Upper lobe of right lung (tissue), 1 donor: ENCODE results near the gene EGFL6. TPM values are rescaled to one million over a fixed set of nuclear protein-coding genes. Genes with fewer than 3 reads are reported as not detected.
"Not testable (repeated sequence)": the region's sequence is repeated elsewhere in the genome, so short reads cannot be mapped to it uniquely, and the experiment has no call there.

Experiments
- ATAC-seq: fragments of 200-7000 bp; cut with Tn5 transposase; one replicate; pipeline ENCODE4 v1.9.1; 2020; ENCODE audit warnings: mild to moderate bottlenecking, moderate library complexity
- DNase-seq: peaks from one replicate; pipeline ENCODE4 v3.0.0-alpha.2; 2020
- H3K27ac ChIP-seq: fragments of 200-600 bp; one replicate; pipeline ENCODE4 v1.8.0; 2022
- H3K27me3 ChIP-seq: fragments of 200-600 bp; one replicate; pipeline ENCODE4 v1.8.0; 2022; ENCODE audit warnings: mild to moderate bottlenecking
- H3K36me3 ChIP-seq: fragments of 200-600 bp; one replicate; pipeline ENCODE4 v1.8.0; 2022
- H3K4me1 ChIP-seq: fragments of 200-600 bp; one replicate; pipeline ENCODE4 v1.8.0; 2022
- H3K4me3 ChIP-seq: fragments of 200-600 bp; one replicate; pipeline ENCODE4 v1.8.0; 2022; ENCODE audit warnings: mild to moderate bottlenecking
- H3K9me3 ChIP-seq: fragments of 200-600 bp; one replicate; pipeline ENCODE4 v1.8.0; 2022
- intact Hi-C: fragments of 100-400 bp; cut with DNase I; formaldehyde crosslinking; loops from one replicate; pipeline ENCODE4 v1.11.0; 2022
- microRNA-seq: library from miRNA; unstranded; fragments of <30 nt; microRNA quantifications from one replicate; pipeline ENCODE4 v1.2.0, GENCODE V29; 2020; ENCODE audit warnings: borderline microRNAs expressed
- total RNA-seq: library from RNA; stranded (reverse); fragmentation: NEBNext Ultra II Directional; extraction: Animal tissue kit (Norgen Biotek cat#: 25700); gene quantifications from one replicate; pipeline ENCODE4 v1.2.1, GENCODE V29; 2021
- TF ChIP-seq, protein P1 (sequence below): fragments of 200-600 bp; IDR thresholded peaks from one replicate; pipeline ENCODE4 v1.8.0; 2022; ENCODE audit warnings: antibody characterized with exemption
- donor health status: DM: no; HTN: yes; CAD: no; lungs with severe emphysema.

The EGFL6 gene
- total RNA-seq, 1 donor from 2014 or later, result 10.1 TPM

DNA sequence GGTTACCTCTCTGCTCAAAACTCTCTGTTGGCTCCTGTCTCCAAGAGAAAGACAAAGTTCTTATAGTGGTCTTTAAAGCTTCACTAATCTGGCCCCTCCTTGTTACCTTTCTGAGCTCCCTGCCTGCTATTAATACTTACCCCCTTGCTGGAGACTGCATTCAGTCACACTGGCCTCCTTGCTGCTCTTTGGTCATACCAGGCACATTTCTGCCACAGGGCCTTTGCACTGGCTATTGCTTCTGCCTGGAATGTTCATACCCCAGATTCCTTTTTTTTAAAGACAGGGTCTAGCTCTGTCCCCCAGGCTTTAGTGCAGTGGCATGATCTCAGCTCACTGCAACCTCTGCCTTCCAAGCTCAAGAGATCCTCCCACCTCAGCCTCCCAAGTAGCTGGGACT, 103.6 kb downstream of the EGFL6 start:
- Histone ChIP-seq H3K4me3 (no peak overlapping the region), H3K27ac (no peak overlapping the region), H3K4me1 (peaks cover 2% of the 10 kb centered on the region), H3K27me3 (no peaks in the 10 kb centered on the region), H3K36me3 (no peaks in the 10 kb centered on the region), H3K9me3 (no peaks in the 10 kb centered on the region)
- DNase-seq (no peak), ATAC-seq (no peak)
- TF ChIP-seq, protein P1, sequence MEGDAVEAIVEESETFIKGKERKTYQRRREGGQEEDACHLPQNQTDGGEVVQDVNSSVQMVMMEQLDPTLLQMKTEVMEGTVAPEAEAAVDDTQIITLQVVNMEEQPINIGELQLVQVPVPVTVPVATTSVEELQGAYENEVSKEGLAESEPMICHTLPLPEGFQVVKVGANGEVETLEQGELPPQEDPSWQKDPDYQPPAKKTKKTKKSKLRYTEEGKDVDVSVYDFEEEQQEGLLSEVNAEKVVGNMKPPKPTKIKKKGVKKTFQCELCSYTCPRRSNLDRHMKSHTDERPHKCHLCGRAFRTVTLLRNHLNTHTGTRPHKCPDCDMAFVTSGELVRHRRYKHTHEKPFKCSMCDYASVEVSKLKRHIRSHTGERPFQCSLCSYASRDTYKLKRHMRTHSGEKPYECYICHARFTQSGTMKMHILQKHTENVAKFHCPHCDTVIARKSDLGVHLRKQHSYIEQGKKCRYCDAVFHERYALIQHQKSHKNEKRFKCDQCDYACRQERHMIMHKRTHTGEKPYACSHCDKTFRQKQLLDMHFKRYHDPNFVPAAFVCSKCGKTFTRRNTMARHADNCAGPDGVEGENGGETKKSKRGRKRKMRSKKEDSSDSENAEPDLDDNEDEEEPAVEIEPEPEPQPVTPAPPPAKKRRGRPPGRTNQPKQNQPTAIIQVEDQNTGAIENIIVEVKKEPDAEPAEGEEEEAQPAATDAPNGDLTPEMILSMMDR, result no peak
- intact Hi-C loops, result no loop called here

DNA sequence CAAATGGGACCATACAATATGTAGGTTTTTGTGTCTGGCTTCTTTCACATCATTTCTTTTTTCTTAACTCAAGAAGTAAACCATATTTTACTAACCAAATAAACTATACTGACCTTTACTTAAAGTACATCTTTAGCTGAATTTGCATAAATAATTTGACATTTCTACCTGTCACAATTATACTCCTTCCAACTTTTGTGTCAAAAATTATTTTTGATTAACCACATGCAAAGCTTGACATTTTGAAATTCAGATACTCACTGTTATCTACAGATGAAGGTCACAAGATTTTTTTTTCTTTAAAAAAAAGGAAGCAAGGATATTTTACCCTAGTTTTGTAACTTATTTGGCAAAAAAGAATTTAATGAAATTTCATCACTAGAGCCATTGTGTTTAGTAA, 107.5 kb downstream of the EGFL6 start:
- intact Hi-C loops, result no loop called here
- no peaks in the 10 kb centered on the region for H3K9me3 ChIP-seq
- TF ChIP-seq, protein P1, result no peak
- no peaks in the 10 kb centered on the region for H3K27me3 ChIP-seq
- H3K27ac ChIP-seq, result no peak overlapping the region
- H3K4me1 ChIP-seq, result no peaks in the 10 kb centered on the region
- DNase-seq (no peak), ATAC-seq (no peak)
- no peak overlapping the region for H3K4me3 ChIP-seq
- no peaks in the 10 kb centered on the region for H3K36me3 ChIP-seq

DNA sequence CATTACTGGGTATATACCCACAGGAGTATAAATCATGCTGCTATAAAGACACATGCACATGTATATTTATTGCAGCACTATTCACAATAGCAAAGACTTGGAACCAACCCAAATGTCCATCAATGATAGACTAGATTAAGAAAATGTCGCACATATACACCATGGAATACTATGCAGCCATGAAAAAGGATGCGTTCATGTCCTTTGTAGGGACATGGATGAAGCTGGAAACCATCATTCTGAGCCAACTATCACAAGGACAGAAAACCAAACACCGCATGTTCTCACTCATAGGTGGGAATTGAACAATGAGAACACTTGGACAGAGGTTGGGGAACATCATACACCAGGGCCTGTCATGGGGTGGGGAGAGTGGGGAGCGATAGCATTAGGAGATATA, 110.3 kb downstream of the EGFL6 start:
- H3K36me3 ChIP-seq, H3K27ac ChIP-seq, H3K4me3 ChIP-seq, DNase-seq, H3K27me3 ChIP-seq, intact Hi-C loops, ATAC-seq, H3K9me3 ChIP-seq, H3K4me1 ChIP-seq: not testable (repeated sequence)

DNA sequence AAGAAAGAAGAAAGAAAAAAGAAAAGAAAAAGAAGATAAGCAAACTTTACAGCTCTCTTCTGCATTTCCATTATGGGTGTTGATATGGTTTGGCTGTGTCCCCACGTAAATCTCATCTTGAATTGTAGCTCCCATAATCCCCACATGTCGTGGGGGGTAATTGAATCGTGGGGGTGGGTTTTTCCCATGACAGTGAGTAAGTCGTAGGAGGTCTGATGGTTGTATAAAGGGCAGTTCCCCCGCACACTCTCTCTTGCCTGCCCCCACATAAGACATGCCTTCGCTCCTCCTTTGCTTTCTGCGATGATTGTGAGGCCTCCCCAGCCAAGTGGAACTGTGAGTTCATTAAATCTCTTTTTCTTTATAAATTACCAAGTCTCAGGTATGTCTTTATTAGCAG, 112.2 kb downstream of the EGFL6 start:
- Histone ChIP-seq H3K36me3 (no peaks in the 10 kb centered on the region), H3K4me1 (no peaks in the 10 kb centered on the region), H3K9me3 (no peaks in the 10 kb centered on the region), H3K27me3 (no peaks in the 10 kb centered on the region), H3K27ac (no peak overlapping the region), H3K4me3 (no peak overlapping the region)
- ATAC-seq, result no peak
- TF ChIP-seq, protein P1, result no peak
- DNase-seq, result no peak
- intact Hi-C loops, result no loop called here

Small RNA genes within 50 kb of the gene (microRNA-seq; reads per million reads assigned to microRNA genes)
- gene MIR6086, result not detected

Other genes starting within 250 kb of the EGFL6 start
- gene ATXN3L, start 249.5 kb upstream of the EGFL6 start, total RNA-seq, result not detected
- 6.4 TPM for gene TCEANC, start 83.5 kb downstream of the EGFL6 start, total RNA-seq
- gene RAB9A, start 119.5 kb downstream of the EGFL6 start, total RNA-seq, result 31.7 TPM
- 16.6 TPM for gene TRAPPC2, start 165.0 kb downstream of the EGFL6 start, total RNA-seq
- gene OFD1, start 165.1 kb downstream of the EGFL6 start, total RNA-seq, result 36.5 TPM
- gene GPM6B, start 247.5 kb downstream of the EGFL6 start, total RNA-seq, result 37.1 TPM